CD4-positive, alpha-beta T cell (primary cell): Measurements from ENCODE around the gene IFT57. TPM values are rescaled to one million over a fixed set of nuclear protein-coding genes. Genes with fewer than 3 reads are reported as not detected.

ENCODE experiments used
- ATAC-seq: fragments of 200-7000 bp; cut with Tn5 transposase; one replicate; pipeline ENCODE4 v1.10.0; 2022; ENCODE audit warnings: mild to moderate bottlenecking; ENCODE audit not compliant: poor library complexity
- CTCF ChIA-PET: fragments of 350-600 bp; sonication (Branson Sonifier 250); formaldehyde crosslinking; loops from one replicate; lab custom pipeline; 2021; ENCODE audit warnings: antibody characterized with exemption, inconsistent platforms; lab: Charles Lee
- POLR2A ChIA-PET: fragments of 350-600 bp; sonication (Branson Sonifier 250); formaldehyde crosslinking; loops from one replicate; lab custom pipeline; 2021; ENCODE audit warnings: antibody characterized with exemption, inconsistent platforms; lab: Charles Lee
- DNase-seq, 14 experiments: peaks; one replicate each; pipeline ENCODE4 v3.0.0-alpha.2; 2013 to 2020; ENCODE audit warnings: mixed read lengths in 2 of 14
- H3K27ac ChIP-seq, 2 donors: one replicate each; pipeline versions ENCODE4 v1.5.1 to v1.7.0; 2013; ENCODE audit warnings: low read length in 2 of 2, low read depth in 1 of 2, mild to moderate bottlenecking in 1 of 2
- H3K27me3 ChIP-seq, 2 experiments: 1 replicate in 1 of 2; 2 replicates in 1 of 2; pipeline versions ENCODE4 v1.6.1 to v1.7.0; 2013; ENCODE audit warnings: low read length in 2 of 2, control low read depth in 1 of 2, mild to moderate bottlenecking in 1 of 2, moderate library complexity in 1 of 2; ENCODE audit not compliant: insufficient read depth in 2 of 2, control insufficient read depth in 1 of 2
- H3K36me3 ChIP-seq: one replicate; pipeline ENCODE4 v1.6.1; 2013; ENCODE audit warnings: low read length, control low read depth; ENCODE audit not compliant: insufficient read depth
- H3K4me1 ChIP-seq: one replicate; pipeline ENCODE4 v1.6.1; 2013; ENCODE audit warnings: low read length, control low read depth; ENCODE audit not compliant: insufficient read depth
- H3K4me3 ChIP-seq: one replicate; pipeline ENCODE4 v1.5.1; 2013; ENCODE audit warnings: mild to moderate bottlenecking, low read length, moderate library complexity
- H3K9me3 ChIP-seq, 2 experiments: 1 replicate in 1 of 2; 2 replicates in 1 of 2; pipeline versions ENCODE4 v1.6.1 to v1.7.0; 2013; ENCODE audit warnings: low read length in 2 of 2, mild to moderate bottlenecking in 2 of 2, control low read depth in 1 of 2, moderate library complexity in 1 of 2; ENCODE audit not compliant: control insufficient read depth in 1 of 2, insufficient read depth in 1 of 2
- H3K27ac Mint-ChIP-seq: one replicate; pipeline ENCODE4 v1.8.0; 2020; ENCODE audit warnings: mixed read lengths
- H3K27me3 Mint-ChIP-seq: one replicate; pipeline ENCODE4 v1.8.0; 2021; ENCODE audit warnings: mixed read lengths
- H3K36me3 Mint-ChIP-seq: one replicate; pipeline ENCODE4 v1.8.0; 2021; ENCODE audit warnings: low read depth, mixed read lengths
- H3K4me1 Mint-ChIP-seq: one replicate; pipeline ENCODE4 v1.8.0; 2021; ENCODE audit warnings: low read depth, mixed read lengths
- H3K4me3 Mint-ChIP-seq: one replicate; pipeline ENCODE4 v1.8.0; 2020; ENCODE audit warnings: mild to moderate bottlenecking, mixed read lengths
- H3K9me3 Mint-ChIP-seq: one replicate; pipeline ENCODE4 v1.8.0; 2020; ENCODE audit warnings: mixed read lengths
- intact Hi-C, 2 experiments: fragments of 100-400 bp; cut with DNase I in 1 of 2; cut with micrococcal nuclease in 1 of 2; formaldehyde crosslinking; loops; one replicate each; pipeline versions ENCODE4 v1.15.1 to v1.9.0; 2023 to 2025; cut with DNase I, micrococcal nuclease
- total RNA-seq, 174 experiments: library from RNA in 2 of 174; stranded (reverse) in 2 of 174; gene quantifications; one replicate each; pipeline ENCODE4 v1.2.3 and lab custom pipeline; 2021 to 2026
- TF ChIP-seq, protein P1 (sequence below): fragments of 200-600 bp; IDR thresholded peaks from one replicate; pipeline ENCODE4 v1.8.0; 2022; ENCODE audit warnings: antibody characterized with exemption, mild to moderate bottlenecking

IFT57 gene
- total RNA-seq, 2 experiments from 2014 or later, result 56.6 to 58.6 TPM

DNA sequence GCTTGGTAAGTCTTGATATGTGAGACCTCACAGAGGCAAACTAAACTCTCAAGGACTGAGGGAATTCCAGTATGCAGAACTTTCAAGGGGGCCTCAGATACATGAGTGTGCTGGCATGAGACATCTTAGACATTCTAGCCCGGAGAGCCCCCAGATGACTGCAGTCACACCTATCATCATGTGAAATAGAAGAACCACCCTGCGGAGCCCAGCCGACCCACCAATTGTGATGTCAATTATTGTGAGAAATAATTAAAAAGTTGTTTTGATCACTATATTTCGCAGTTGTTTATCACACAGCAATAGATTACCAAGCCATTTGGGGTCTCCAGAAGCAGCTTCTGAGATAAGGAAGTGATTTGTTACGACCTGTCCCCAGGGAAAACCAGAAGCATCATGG, 76.1 kb downstream of the IFT57 start:
- no peaks in the 10 kb centered on the region for H3K36me3 Mint-ChIP-seq
- Histone ChIP-seq H3K27me3 (no peaks in the 10 kb centered on the region), H3K4me3 (no peak overlapping the region), H3K4me1 (no peaks in the 10 kb centered on the region), H3K9me3 (no peaks in the 10 kb centered on the region), H3K36me3 (no peaks in the 10 kb centered on the region), H3K27ac (no peak overlapping the region)
- ChIA-PET CTCF (no interaction called here), POLR2A (interaction anchor here (1.0 kb wide), 1 partner anchor 18 kb away, joined by 3 read pairs; no protein-coding TSS in a partner anchor)
- no peak overlapping the region for H3K4me3 Mint-ChIP-seq
- H3K27ac Mint-ChIP-seq, result no peak overlapping the region
- ATAC-seq (no peak), DNase-seq (no peak)
- intact Hi-C loops, result no loop called here
- TF ChIP-seq, protein P1, sequence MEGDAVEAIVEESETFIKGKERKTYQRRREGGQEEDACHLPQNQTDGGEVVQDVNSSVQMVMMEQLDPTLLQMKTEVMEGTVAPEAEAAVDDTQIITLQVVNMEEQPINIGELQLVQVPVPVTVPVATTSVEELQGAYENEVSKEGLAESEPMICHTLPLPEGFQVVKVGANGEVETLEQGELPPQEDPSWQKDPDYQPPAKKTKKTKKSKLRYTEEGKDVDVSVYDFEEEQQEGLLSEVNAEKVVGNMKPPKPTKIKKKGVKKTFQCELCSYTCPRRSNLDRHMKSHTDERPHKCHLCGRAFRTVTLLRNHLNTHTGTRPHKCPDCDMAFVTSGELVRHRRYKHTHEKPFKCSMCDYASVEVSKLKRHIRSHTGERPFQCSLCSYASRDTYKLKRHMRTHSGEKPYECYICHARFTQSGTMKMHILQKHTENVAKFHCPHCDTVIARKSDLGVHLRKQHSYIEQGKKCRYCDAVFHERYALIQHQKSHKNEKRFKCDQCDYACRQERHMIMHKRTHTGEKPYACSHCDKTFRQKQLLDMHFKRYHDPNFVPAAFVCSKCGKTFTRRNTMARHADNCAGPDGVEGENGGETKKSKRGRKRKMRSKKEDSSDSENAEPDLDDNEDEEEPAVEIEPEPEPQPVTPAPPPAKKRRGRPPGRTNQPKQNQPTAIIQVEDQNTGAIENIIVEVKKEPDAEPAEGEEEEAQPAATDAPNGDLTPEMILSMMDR, result no peak
- no peaks in the 10 kb centered on the region for H3K27me3 Mint-ChIP-seq
- no peaks in the 10 kb centered on the region for H3K9me3 Mint-ChIP-seq
- H3K4me1 Mint-ChIP-seq, result peaks cover 17% of the 10 kb centered on the region

DNA sequence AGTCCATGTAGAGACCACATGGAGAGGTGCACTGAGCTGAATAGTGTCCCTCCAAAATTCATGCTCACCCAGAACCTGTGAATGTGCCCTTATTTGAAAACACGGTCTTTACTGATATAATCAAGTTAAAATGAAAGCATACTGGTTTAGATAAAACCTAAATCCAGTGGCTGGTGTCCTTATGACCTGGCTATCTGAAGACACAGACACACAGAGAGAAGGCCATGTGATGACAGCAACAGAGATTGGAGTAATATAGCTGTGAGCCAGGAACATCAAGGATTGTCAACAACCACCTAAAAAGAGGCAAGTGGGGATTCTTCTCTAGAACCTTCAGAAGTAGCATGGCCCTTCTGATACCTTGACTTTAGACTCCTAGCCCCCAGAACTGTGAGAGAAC, 76.6 kb downstream of the IFT57 start:
- ChIA-PET POLR2A (interaction anchor here (1.0 kb wide), 1 partner anchor 18 kb away, joined by 3 read pairs; no protein-coding TSS in a partner anchor), CTCF (no interaction called here)
- H3K9me3 ChIP-seq, result no peaks in the 10 kb centered on the region
- Mint-ChIP-seq H3K9me3 (peaks cover 3% of the 10 kb centered on the region), H3K27ac (no peak overlapping the region), H3K4me1 (peaks cover 20% of the 10 kb centered on the region), H3K27me3 (no peaks in the 10 kb centered on the region), H3K4me3 (no peak overlapping the region), H3K36me3 (no peaks in the 10 kb centered on the region)
- TF ChIP-seq, protein P1, result no peak
- intact Hi-C loops, result no loop called here
- H3K27me3 ChIP-seq, result no peaks in the 10 kb centered on the region
- DNase-seq, result no peak
- no peak overlapping the region for H3K4me3 ChIP-seq
- H3K4me1 ChIP-seq, result no peaks in the 10 kb centered on the region
- H3K27ac ChIP-seq, result no peak overlapping the region
- H3K36me3 ChIP-seq, result peaks cover under 1% of the 10 kb centered on the region
- ATAC-seq, result no peak

DNA sequence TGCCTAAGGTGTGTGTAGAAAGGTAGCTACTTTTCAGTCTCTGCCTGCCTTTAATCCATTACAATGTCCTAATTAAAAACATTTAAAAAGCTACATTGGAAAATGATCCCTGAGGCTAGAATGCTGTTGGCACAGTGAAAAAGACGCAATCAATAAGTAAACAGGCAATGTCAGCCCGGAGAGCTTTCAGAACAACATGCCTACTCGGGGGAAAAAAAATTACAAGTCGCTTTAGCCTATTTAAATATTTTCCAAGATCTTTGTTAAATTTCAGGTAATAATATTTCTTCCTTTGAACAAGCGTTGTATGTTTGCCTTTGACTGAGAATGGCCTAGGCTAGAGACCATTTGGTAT, 84.8 kb downstream of the IFT57 start:
- Mint-ChIP-seq H3K4me3 (no peak overlapping the region), H3K9me3 (peaks cover 3% of the 10 kb centered on the region), H3K4me1 (peaks cover 70% of the 10 kb centered on the region), H3K36me3 (peaks cover 58% of the 10 kb centered on the region), H3K27ac (no peak overlapping the region), H3K27me3 (no peaks in the 10 kb centered on the region)
- DNase-seq, result no peak
- intact Hi-C loops, result no loop called here
- Histone ChIP-seq H3K4me1 (peaks cover 14% of the 10 kb centered on the region), H3K36me3 (peaks cover 17% of the 10 kb centered on the region), H3K27ac (no peak overlapping the region), H3K4me3 (no peak overlapping the region), H3K27me3 (no peaks in the 10 kb centered on the region), H3K9me3 (no peaks in the 10 kb centered on the region)
- CTCF ChIA-PET, result no interaction called here
- TF ChIP-seq, protein P1, result no peak
- POLR2A ChIA-PET, result interaction anchor here (1.0 to 4.4 kb wide), 2 partner anchors 12 to 45 kb away, joined by 5 to 22 read pairs; no protein-coding TSS in a partner anchor
- no peak for ATAC-seq
